Frontal cortex (tissue), 4 donors: ENCODE results near the gene CD72. TPM values are rescaled to one million over a fixed set of nuclear protein-coding genes. Genes with fewer than 3 reads are reported as not detected.
"Not testable (repeated sequence)": the region's sequence is repeated elsewhere in the genome, so short reads cannot be mapped to it uniquely, and the experiment has no call there.

Source experiments
- DNase-seq, 2 donors: peaks; one replicate each; pipeline ENCODE4 v3.0.0; 2012; ENCODE audit warnings: low spot score in 2 of 2
- FAIRE-seq: peaks from 2 replicates; lab custom pipeline; 2012; peaks lifted over from hg19 to GRCh38; lab: Jason Lieb, UNC
- total RNA-seq: library from RNA; depleted of rRNA; stranded (reverse); fragments of >200 nt; gene quantifications from one replicate; pipeline ENCODE4 v1.2.3, GENCODE V29; 2014
- donor health status: control.
- donor health status: control.
- donor health status: control.

Gene CD72
- total RNA-seq, 1 donor from 2014 or later = 0.41 TPM

DNA sequence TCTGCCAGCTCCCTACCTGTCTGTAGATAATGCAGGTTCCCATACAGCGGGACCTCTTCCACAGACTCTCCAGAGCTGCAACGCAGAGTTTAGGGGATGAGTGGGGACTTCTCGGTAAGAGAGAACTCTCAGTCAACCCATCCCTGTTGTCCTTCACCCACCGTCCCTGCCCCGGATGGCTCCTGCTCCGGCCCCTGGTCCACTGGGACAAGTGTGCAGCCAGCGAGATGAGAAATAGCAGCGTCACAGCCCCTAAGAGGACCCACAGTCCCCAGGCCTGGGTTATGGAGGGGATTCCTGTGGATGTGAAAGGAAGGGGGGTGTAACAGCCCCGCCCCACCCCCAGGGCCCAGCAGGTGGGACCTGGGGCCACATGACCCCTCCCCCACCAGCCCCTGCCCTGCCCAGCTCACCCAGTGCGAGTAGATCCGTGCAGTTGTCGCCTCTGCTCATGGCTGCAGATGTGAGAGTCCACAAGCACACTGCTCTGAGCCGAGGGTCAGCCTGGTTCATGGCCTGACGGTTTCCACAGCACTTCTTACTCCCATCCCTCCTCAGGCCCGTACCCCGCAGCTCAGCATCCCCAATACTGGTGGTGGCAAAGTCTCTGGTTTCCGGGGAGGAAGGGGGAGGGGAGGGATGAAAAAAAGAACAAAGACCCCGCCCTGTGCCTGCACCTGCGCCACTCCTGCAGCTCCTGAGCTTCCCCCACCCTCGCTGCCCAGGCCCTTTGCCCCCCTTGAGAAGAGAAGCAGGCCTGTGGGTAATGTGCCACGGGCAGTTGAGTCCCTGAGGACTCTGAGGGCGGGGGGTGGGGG is 32.3 kb upstream of the CD72 start, which contains the start of gene SIT1:
Gene SIT1 (minus strand): TSS at position 591 of the 818 bp plus-strand sequence. CDS start 78 bp downstream, at position 513.
- FAIRE-seq (no peak), DNase-seq (peak in 1 of 2 donors; percentile 9)

DNA sequence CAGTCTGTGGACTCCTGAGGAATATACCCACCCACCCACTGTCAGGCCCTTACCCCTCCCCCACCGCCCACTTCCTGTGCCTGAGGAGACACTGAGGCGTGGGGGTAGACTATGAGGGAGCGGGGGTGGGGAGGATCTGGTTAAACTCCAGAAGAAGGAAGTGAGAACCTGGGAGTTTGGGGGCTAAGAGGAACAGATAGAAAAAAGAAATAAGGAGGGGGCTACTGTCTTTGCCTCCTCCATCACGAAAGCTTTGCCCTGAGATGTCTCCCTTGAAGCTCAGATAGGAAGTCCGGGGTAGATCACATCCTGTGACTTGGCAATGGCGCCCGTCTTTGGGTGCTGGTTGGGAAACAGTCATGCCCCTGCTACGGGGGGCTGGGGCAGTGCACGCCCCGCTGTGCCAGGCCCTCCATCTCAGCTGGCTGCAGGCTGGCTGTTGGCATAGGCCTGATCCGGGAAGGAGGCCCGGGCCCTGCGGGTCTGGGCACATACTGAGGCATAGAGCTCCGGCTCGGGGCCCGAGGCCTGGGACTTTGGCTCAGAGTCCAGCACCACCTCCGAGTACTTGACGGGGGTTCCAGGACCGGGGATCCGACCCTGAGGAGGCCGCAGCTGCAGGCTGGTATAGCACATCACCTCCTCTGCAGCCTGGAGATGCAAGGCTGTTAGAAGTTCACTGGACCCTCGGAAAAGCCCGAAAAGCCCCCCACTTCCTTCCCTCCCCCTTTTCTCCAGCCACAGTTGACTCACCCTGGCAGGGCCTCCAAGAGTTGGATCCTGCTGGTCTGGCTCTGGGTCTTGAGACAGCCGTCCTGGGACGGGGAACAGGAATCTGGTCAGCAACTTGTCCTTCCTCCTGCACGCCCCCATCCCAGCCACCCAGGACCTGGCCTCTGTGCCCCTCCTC is 31.5 kb upstream of the CD72 start:
- FAIRE-seq = no peak
- peak in 1 of 2 donors; percentile 22 for DNase-seq

DNA sequence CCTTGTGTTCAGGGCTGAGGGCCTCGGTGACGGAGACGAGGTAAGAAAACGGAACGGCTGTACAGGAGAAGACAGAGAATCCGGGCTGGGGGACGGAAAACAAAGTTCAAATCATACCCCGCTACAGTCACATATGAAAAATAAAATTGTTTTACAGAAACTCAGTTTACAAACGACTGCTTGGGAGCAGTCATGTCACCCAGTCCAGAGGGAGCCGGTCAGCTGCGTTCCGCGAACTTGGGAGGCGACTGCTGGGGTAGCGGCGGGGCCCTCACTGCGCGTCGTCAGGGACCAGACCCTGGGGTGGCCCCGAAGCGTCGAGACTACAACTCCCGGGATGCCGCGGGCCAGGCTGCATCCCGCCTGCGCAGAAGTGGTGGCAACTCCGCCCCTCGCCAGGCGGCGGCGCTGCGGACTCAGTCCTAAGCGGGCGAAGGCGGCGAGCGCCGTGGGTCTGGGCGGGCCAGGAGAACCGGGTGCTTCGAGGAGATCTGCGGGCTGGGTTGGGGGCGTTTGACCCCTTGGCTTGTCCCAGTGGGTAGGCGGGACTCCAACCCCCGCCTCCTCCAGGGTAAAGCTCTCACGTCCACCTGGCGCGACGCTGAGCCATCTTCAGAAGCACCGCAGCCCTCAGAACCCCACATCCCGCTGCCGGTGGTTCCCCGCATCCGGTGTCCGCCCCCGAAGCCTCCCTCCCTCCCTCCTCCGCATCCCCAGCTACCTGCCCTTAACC is 28.5 kb upstream of the CD72 start:
- DNase-seq = peak; percentile 88 to 97
- FAIRE-seq = no peak

DNA sequence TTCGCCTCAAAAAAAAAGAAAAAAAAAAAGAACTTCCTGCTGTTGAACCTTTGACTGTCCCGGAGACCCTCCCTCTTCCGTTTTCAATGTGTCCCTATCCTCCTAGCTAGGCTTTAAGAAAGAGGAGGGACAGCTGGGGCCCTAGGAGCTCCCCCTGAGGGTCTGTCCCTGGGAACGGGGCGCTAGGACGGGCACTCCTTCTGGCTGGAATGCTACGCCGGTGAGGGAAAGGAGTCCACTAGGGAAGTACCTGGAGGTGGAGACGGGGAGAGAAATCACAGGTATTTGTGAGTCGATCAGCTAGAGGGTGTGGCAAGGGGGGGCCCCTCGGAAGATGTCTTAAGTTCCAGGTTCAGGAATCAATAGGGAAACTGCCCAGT is 27.9 kb upstream of the CD72 start:
- FAIRE-seq (no peak), DNase-seq (no peak)

DNA sequence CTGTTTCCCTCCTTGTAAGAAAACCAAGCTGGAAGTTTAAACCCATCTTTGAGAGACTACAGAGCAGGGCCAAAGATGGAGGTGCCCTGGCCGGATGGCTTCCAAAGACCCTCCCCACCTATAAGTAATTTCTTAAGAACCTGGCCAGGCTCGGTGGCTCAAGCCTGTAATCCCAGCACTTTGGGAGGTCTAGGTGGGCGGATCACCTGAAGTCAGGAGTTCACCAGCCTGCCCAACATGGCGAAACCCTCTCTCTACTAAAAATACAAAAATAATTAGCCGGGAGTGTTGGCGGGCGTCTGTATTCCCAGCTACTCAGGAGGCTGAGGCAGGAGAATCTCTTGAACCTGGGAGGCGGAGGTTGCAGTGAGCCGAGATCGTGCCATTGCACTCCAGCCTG is 27.5 kb upstream of the CD72 start:
- not testable (repeated sequence) for FAIRE-seq, DNase-seq

DNA sequence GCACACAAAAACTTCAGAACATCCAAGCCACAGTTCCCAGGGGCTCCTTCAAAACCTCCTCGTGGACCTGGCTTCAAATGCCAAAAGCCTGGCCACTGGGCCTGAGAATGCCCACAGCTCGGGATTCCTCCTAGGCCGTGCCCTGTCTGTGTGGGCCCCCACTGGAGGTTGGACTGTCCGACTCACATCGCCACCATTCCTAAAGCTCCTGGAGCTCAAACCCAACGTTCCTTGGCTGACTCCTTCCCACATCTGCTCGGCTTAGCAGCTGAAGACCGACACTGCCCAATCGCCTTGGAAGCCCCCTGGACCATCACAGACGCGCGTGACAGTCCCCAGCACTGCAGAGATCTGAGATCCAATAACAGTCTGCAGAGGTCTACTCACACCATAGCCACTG is 24.8 kb upstream of the CD72 start:
- DNase-seq (no peak), FAIRE-seq (no peak)

DNA sequence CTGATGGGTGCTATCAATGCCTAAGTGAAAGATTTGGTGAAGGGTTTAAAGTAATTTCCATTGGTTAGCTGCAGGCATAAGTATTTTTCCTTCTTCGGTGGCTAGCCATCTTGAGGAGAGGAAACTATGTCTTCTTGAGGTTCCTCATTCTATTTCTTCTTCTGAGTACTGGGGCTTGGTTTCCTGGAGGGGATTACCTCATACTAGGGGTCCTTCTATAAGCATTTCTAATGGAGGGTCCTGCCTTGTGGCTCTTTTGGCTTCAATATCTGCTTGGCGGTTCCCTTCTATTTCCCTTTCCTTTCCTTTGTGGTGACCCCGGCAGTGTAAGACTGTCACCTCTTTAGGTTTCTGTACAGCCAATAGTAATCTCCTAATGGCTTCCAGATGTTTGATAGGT is 23.3 kb upstream of the CD72 start:
- DNase-seq, FAIRE-seq: not testable (repeated sequence)

DNA sequence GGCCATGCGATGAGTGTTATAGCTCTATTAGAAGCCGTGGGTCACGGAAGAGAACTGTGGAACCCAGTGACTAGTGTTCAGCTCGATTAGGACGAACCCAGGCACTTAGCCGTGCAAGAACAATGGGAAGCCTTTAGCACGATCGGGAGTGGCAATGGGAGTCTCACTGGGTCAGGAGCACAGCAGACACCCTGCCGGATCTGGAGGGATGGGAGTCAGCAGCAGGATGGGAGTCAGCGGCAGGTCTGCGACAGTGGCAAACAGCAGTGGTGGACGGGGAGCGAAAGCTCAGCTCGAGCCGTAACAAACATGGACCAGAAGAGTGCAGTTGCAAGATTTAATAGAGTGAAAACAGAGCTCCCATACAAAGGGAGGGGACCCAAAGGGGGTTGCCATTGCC is 22.2 kb upstream of the CD72 start:
- FAIRE-seq, DNase-seq: not testable (repeated sequence)

DNA sequence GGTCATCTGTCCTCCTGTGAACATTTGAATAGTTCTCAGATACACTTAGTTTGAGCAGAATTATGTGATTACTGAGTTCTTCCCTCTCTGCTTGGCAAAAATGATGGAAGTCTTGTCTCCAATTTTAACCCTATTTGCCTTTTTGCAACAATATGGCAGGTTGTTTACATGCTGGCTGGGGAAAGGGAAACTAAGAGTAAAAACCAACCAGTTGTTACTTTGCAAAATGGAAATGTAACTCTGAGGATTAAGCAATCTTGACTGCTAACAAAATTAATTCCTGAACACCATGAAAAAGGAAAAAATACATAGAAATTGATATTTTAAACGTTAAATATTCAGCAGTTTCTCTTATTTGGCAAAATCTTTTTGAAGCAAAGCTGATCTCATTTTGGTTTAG is 21.4 kb upstream of the CD72 start:
- no peak for DNase-seq
- no peak for FAIRE-seq

DNA sequence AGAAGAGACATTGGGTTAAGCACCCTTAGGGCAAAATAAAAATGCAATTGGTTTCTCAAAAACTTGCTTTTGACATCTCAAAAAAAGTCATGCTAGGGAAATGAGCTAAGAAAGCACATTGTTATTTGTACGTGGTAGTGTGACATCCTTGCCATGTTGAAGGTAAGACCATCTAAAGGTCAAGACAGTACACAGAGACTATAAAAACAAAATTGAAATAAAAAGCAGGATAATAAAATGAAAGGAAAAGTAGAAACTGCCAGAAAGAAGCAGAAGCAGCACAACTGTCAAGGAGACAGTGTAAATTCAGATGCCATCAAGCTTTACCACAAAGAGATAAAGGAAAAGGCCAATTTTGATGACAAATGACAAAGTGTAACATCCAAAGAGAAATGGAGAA is 21.0 kb upstream of the CD72 start:
- DNase-seq = not testable (repeated sequence)

DNA sequence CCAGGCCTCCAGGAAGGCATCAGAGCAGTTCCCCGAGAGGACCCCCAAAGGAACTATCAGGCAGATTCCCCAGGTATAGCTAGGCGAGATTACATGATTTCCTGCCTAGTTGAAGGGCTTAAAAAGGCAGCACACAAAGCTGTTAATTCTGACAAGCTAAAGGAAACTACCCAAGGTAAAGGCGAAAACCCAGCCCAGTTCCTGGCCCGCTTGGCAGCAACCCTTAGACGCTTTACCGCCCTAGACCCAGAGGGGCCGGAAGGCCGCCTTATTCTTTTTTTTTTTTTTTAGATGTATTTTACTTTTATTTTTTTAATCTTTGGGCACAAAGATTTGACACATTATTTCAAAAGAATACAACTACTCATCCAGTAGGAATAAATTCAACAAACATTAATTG is 20.5 kb upstream of the CD72 start:
- FAIRE-seq, DNase-seq: not testable (repeated sequence)

More for the DNA sequence above, 21.0 kb upstream of the CD72 start:
- not testable (repeated sequence) for FAIRE-seq

DNA sequence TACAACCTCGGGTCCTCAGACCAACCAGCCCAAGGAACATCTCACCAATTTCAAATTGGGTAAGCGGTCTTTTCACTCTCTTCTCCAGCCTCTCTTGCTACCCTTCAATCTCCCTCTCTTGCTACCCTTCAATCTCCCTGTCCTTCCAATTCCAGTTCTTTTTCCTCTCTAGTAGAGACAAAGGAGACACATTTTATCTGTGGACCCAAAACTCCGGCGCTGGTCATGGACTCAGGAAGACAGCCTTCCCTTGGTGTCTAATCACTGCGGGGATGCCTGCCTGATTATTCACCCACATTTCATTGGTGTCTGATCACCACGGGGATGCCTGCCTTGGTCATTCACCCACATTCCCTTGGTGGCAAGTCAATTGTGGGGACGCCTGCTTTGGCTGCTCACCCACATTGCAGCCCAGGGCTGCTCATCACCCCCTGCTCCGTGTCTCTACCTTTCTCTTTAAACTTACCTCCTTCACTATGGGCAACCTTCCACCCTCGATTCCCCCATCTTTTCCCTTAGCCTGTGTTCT is 19.3 kb upstream of the CD72 start:
- FAIRE-seq, DNase-seq: not testable (repeated sequence)

DNA sequence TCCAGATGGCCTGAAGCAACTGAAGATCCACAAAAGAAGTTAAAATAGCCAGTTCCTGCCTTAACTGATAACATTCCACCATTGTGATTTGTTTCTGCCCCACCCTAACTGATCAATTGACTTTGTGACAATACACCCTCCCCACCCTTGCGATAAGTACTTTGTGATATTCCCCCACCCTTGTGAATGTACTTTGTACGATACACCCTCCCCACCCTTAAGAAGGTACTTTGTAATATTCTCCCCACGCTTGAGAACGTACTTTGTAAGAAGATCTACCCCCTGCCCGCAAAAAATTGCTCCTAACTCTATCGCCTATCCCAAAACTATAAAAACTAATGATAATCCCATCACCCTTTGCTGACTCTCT is 18.6 kb upstream of the CD72 start:
- not testable (repeated sequence) for FAIRE-seq, DNase-seq

DNA sequence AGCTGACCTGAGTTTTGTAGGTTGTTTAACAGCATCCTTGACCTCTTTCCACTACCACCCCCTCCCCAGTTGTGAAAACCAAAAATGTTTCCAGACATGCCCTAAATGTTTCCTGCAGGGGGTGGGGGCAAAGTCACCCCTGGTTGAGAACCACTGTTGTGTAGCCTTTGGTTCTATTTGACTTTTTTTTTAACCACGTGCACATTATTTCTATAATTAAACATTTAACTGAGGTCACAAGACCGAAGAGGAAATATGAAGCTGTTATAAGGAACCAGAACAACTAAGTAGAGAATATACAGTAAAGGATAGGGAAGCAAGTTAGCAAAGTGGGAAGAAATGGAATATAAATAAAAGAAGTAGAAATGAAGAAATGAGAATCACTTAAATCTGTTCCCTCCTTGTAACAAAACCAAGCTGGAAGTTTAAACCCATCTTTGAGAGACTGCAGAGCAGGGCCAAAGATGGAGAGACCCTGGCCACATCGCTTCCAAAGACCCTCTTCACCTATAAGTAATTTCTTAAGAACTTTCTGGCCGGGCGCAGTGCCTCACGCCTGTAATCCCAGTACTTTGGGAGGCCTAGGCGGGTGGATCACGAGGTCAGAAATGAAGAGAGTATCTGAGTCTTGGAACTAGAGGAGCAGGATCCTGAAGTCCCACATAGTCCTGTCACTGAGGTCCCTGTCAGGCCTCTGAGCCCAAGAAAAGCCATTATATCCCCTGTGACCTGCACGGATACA is 18.1 kb upstream of the CD72 start:
- no peak for DNase-seq
- no peak for FAIRE-seq

DNA sequence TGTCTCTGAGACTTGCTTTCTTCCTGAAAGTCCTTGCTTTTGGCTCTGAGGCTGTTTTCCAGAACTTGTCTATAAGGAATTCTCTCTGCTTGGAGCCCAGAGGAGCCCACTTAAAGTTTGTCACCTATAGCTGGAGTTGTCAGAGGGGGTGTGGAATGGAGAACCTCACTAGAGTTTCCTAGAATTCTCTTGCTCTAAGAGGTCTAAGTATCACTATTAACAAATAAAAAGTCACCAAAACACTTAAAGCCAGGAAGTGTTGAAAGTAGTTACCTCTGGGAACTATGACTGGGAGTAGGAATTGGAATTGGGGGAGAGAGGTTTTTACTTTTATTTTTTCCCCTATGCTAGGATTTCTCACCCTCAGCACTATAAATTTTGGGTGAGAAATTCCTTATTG is 17.5 kb upstream of the CD72 start:
- DNase-seq (no peak), FAIRE-seq (no peak)

DNA sequence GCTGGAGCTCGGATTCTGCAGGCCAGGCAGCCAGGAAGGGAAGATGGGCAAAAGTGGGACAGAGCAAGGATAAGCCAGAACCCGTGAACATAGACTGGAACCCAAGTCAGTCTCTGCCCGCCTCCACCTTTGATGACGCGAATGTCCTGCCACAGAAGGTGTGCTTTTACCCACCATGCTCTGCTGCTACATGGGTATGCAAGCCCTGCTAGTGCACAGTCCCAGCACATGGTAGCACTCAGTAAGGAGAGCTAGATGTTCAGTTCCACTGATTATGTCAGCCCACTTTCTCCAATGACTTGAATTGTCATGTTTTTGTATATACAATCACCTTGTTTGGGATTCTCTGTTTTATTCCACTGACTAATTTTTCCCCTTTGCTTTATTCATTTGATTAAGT is 11.4 kb upstream of the CD72 start:
- FAIRE-seq (no peak), DNase-seq (no peak)

DNA sequence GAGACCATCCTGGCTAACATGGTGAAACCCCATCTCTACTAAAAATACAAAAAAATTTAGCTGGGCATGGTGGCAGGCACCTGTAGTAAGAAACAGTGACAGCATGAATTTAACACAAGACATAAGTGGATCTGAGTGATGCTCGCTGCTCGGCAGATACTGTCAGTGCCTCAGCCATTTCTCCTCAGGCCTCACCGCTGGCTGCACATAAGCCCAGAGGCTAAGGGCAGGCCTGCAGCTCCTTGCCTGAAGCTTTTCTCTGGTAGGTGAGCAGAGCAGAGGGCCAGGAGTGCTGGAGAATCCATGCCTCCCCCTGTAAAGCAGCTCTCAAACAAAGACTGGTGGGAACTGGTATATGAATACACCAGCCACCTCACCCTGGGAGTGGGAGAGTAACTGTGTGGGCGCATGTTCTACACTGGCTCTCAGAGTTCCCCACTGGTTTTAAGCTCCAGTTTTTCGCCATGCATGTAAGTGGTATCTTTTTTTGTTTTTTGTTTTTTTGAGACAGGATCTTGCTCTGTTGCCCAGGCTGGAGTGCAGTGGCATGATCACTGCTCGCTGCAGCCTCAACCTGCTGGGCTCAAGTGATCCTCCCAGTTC is 10.3 kb upstream of the CD72 start:
- DNase-seq (no peak), FAIRE-seq (no peak)

DNA sequence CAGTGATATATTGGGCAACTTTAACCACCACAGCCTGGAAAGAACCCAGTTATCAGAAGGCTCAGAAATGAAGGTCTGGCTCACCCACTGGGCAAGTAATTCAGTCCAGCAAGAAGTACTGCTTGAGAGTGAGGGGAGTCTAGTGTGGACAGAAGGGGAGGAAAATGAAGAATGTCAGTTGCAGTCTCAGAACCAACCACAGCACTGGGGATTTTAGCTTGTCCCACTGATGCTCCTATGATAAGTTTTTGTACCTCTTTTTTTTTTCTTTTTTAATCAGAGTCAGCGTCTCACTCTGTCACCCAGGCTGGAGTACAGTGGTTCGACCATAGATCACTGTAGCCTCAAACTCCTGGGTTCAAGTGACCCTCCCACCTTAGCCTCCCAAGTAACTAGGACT is 9.4 kb upstream of the CD72 start:
- no peak for FAIRE-seq
- DNase-seq = no peak

DNA sequence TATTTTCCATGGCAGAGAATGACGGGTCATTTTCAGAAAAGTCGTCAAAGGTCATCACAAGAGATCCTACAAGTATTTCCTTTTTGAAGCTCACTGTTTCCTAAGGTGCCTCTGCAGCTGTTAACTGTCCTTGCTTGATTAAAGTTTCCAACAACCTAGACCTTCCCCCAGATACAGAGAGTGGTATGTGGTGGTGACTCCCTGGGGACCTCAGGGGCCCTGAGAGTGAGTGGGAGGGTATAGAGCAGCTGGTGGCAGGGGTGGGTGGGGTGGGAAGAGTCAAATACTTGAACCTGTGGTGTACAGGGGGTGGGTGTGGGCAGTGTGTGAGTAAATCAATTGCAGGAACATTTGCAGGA is 1.6 kb upstream of the CD72 start:
- DNase-seq (no peak), FAIRE-seq (no peak)
